ENCODE data around the gene OPN3.

Gene OPN3

DNA sequence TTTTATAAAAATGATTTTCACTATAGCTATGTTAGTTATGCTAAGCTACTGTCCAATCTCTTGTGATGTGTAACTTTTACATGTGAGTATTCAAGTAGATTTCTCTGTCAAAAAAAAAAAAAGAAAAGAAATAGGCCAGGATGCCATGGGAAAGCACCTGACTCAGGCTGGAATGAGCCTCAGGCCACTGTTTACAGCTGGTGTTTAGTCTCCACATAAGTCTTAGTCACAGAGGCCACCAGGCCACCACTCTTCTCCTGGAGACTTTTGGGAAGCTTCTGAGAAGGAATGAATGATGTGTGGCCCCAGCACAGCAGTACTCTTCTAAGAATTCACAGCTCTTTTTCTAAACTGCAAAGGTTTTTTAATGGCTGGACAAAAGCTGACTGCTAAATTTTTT lies 48.9 kb downstream of the OPN3 start:
- Histone ChIP-seq H3K27me3 (ENCODE audit: insufficient read depth, low read length, poor library complexity) (no peaks in the 10 kb centered on the region), H3K9ac (ENCODE audit: low read depth, low read length) (no peak overlapping the region), H3K79me2 (ENCODE audit: insufficient read depth, low read length) (no peaks in the 10 kb centered on the region), H3K4me2 (ENCODE audit: insufficient read depth, low read length) (no peak overlapping the region), H4K20me1 (ENCODE audit: insufficient read depth, low read length) (no peaks in the 10 kb centered on the region), H3K27ac (ENCODE audit: low read length) (no peak overlapping the region), H3K4me3 (ENCODE audit: low read depth in 1 of 2, low read length in 2 of 2) (no peak overlapping the region), H3K9me3 (ENCODE audit: insufficient read depth, low read length, severe bottlenecking) (no peaks in the 10 kb centered on the region), H2AFZ (ENCODE audit: low read depth, low read length) (no peak overlapping the region), H3K36me3 (ENCODE audit: insufficient read depth, low read length) (no peaks in the 10 kb centered on the region), H3K4me1 (ENCODE audit: insufficient read depth, low read length) (no peaks in the 10 kb centered on the region)
- TF ChIP-seq, protein P1, sequence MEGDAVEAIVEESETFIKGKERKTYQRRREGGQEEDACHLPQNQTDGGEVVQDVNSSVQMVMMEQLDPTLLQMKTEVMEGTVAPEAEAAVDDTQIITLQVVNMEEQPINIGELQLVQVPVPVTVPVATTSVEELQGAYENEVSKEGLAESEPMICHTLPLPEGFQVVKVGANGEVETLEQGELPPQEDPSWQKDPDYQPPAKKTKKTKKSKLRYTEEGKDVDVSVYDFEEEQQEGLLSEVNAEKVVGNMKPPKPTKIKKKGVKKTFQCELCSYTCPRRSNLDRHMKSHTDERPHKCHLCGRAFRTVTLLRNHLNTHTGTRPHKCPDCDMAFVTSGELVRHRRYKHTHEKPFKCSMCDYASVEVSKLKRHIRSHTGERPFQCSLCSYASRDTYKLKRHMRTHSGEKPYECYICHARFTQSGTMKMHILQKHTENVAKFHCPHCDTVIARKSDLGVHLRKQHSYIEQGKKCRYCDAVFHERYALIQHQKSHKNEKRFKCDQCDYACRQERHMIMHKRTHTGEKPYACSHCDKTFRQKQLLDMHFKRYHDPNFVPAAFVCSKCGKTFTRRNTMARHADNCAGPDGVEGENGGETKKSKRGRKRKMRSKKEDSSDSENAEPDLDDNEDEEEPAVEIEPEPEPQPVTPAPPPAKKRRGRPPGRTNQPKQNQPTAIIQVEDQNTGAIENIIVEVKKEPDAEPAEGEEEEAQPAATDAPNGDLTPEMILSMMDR (IDR thresholded peaks at IDR 0.05; ENCODE audit: borderline replicate concordance, extremely low read depth, low read length, poor library complexity, severe bottlenecking) = no peak
- TF ChIP-seq EZH2 (IDR thresholded peaks at IDR 0.05; ENCODE audit: borderline replicate concordance, low read depth, low read length, severe bottlenecking) = no peak
- ATAC-seq (ENCODE audit: insufficient read depth, low read depth) (no peak), DNase-seq (no peak)

DNA sequence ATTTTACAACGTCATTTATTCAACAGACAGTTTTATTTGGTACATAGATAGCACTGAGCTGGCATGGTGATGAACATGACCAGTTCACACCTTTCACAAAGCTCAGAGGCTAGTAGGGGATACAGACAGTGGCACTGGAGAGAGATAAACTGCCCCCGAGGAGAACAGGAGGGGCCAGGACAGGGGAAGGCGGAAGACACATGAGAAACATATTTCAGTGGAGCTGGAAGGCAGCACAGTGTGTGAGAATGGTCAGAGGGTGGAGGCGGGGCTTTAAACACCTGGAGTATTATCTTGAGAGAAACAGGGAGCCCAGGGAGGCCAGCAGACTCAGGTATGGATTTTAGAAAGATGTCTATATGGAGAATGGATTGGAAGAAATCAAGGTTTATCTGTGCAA lies 49.5 kb downstream of the OPN3 start:
- no peaks in the 10 kb centered on the region for H3K4me1 ChIP-seq (ENCODE audit: insufficient read depth, low read length)
- H3K27ac ChIP-seq (ENCODE audit: low read length) = no peak overlapping the region
- DNase-seq (no peak), ATAC-seq (ENCODE audit: insufficient read depth, low read depth) (no peak)
- no peak for TF ChIP-seq EZH2 (IDR thresholded peaks at IDR 0.05; ENCODE audit: borderline replicate concordance, low read depth, low read length, severe bottlenecking)
- TF ChIP-seq, protein P1 (IDR thresholded peaks at IDR 0.05; ENCODE audit: borderline replicate concordance, extremely low read depth, low read length, poor library complexity, severe bottlenecking) = no peak
- H3K27me3 ChIP-seq (ENCODE audit: insufficient read depth, low read length, poor library complexity) = no peaks in the 10 kb centered on the region
- H3K4me2 ChIP-seq (ENCODE audit: insufficient read depth, low read length) = no peak overlapping the region
- H3K79me2 ChIP-seq (ENCODE audit: insufficient read depth, low read length) = no peaks in the 10 kb centered on the region
- no peak overlapping the region for H3K9ac ChIP-seq (ENCODE audit: low read depth, low read length)
- no peaks in the 10 kb centered on the region for H3K36me3 ChIP-seq (ENCODE audit: insufficient read depth, low read length)
- no peaks in the 10 kb centered on the region for H3K9me3 ChIP-seq (ENCODE audit: insufficient read depth, low read length, severe bottlenecking)
- no peak overlapping the region for H3K4me3 ChIP-seq (ENCODE audit: low read depth in 1 of 2, low read length in 2 of 2)
- H2AFZ ChIP-seq (ENCODE audit: low read depth, low read length) = no peak overlapping the region
- H4K20me1 ChIP-seq (ENCODE audit: insufficient read depth, low read length) = no peaks in the 10 kb centered on the region

DNA sequence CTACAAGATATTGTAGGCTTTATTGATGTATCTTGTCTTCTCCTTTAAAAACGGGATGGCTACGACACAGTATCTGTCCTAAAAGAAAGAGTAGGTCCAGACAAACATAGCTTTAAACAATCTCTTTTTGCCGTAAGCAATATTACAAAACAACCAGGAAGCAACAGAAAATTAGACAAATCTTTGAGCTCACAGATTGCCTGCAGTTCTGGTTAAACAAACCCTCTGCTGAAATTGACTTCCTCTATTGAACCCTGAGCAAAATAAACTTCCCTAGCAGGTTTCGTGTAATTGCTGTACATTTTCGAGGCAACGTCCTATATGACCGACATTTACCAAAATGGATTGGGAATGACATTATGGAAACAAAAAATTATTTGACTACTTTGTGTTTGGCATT lies 50.6 kb downstream of the OPN3 start:
- no peak for DNase-seq
- no peaks in the 10 kb centered on the region for H3K4me1 ChIP-seq (ENCODE audit: insufficient read depth, low read length)
- no peaks in the 10 kb centered on the region for H4K20me1 ChIP-seq (ENCODE audit: insufficient read depth, low read length)
- no peak overlapping the region for H3K27ac ChIP-seq (ENCODE audit: low read length)
- no peak overlapping the region for H2AFZ ChIP-seq (ENCODE audit: low read depth, low read length)
- no peak for TF ChIP-seq EZH2 (IDR thresholded peaks at IDR 0.05; ENCODE audit: borderline replicate concordance, low read depth, low read length, severe bottlenecking)
- TF ChIP-seq, protein P1 (IDR thresholded peaks at IDR 0.05; ENCODE audit: borderline replicate concordance, extremely low read depth, low read length, poor library complexity, severe bottlenecking) = no peak
- no peaks in the 10 kb centered on the region for H3K36me3 ChIP-seq (ENCODE audit: insufficient read depth, low read length)
- ATAC-seq (ENCODE audit: insufficient read depth, low read depth) = no peak
- H3K9ac ChIP-seq (ENCODE audit: low read depth, low read length) = no peak overlapping the region
- H3K4me3 ChIP-seq (ENCODE audit: low read depth in 1 of 2, low read length in 2 of 2) = no peak overlapping the region
- no peaks in the 10 kb centered on the region for H3K79me2 ChIP-seq (ENCODE audit: insufficient read depth, low read length)
- no peaks in the 10 kb centered on the region for H3K27me3 ChIP-seq (ENCODE audit: insufficient read depth, low read length, poor library complexity)
- no peak overlapping the region for H3K4me2 ChIP-seq (ENCODE audit: insufficient read depth, low read length)
- no peaks in the 10 kb centered on the region for H3K9me3 ChIP-seq (ENCODE audit: insufficient read depth, low read length, severe bottlenecking)
